B cell (primary cell): ENCODE results near the gene MOGAT1. TPM values are rescaled to one million over a fixed set of nuclear protein-coding genes. Genes with fewer than 3 reads are reported as not detected.

Experiments
- ATAC-seq: fragments of 200-7000 bp; cut with Tn5 transposase; one replicate; pipeline ENCODE4 v1.10.0; 2021; ENCODE audit warnings: low read depth, mild to moderate bottlenecking, moderate number of reproducible peaks, moderate library complexity
- CTCF ChIA-PET: fragments of 350-600 bp; sonication (Branson Sonifier 250); formaldehyde crosslinking; loops from one replicate; lab custom pipeline; 2021; ENCODE audit warnings: antibody characterized with exemption, inconsistent platforms; lab: Charles Lee
- POLR2A ChIA-PET: fragments of 350-600 bp; sonication (Branson Sonifier 250); formaldehyde crosslinking; loops from one replicate; lab custom pipeline; 2021; ENCODE audit warnings: antibody characterized with exemption; lab: Charles Lee
- DNase-seq: peaks from one replicate; pipeline ENCODE4 v3.0.0; 2013
- H2AFZ ChIP-seq: 2 replicates; pipeline ENCODE4 v1.6.1; 2012; ENCODE audit warnings: mild to moderate bottlenecking, low read depth, low read length; ENCODE audit not compliant: insufficient read depth, poor library complexity, severe bottlenecking
- H3K27ac ChIP-seq, 2 donors: 1 replicate in 1 of 2; 2 replicates in 1 of 2; pipeline ENCODE4 v1.5.1; 2012 to 2013; ENCODE audit warnings: low read length in 2 of 2, mild to moderate bottlenecking in 2 of 2, moderate library complexity in 1 of 2
- H3K27me3 ChIP-seq, 4 experiments: fragments of 200-600 bp in 1 of 4; sonication (generic) in 1 of 4; replicated peaks in 1 of 4; 1 replicate in 2 of 4; 2 replicates in 2 of 4; pipeline versions ENCODE4 v1.6.1 to v1.7.0; 2013 to 2016; ENCODE audit warnings: low read length in 3 of 4, mild to moderate bottlenecking in 2 of 4, mixed read lengths in 1 of 4, moderate library complexity in 1 of 4; ENCODE audit not compliant: insufficient read depth in 4 of 4, control insufficient read depth in 3 of 4; ENCODE audit errors: control extremely low read depth in 1 of 4
- H3K36me3 ChIP-seq, 2 experiments: replicated peaks in 1 of 2; 1 replicate in 1 of 2; 2 replicates in 1 of 2; pipeline versions ENCODE4 v1.6.1 to v1.7.1; 2013; ENCODE audit warnings: low read length in 1 of 2; ENCODE audit not compliant: insufficient read depth in 2 of 2, control insufficient read depth in 1 of 2; ENCODE audit errors: control extremely low read depth in 1 of 2, extremely low read depth in 1 of 2
- H3K4me1 ChIP-seq, 2 donors: fragments of 200-600 bp in 1 of 2; sonication (generic) in 1 of 2; 1 replicate in 1 of 2; 2 replicates in 1 of 2; pipeline versions ENCODE4 v1.5.1 to v1.6.1; 2013 to 2017; ENCODE audit warnings: low read length in 2 of 2; ENCODE audit not compliant: control insufficient read depth in 2 of 2, insufficient read depth in 2 of 2
- H3K4me2 ChIP-seq: replicated peaks from 2 replicates; pipeline ENCODE3; 2012; ENCODE audit warnings: mild to moderate bottlenecking, low read depth, low read length; ENCODE audit not compliant: poor library complexity, severe bottlenecking
- H3K4me3 ChIP-seq, 5 experiments: fragments of 200-600 bp in 1 of 5; sonication (generic) in 1 of 5; 1 replicate in 3 of 5; 2 replicates in 2 of 5; pipeline versions ENCODE4 v1.5.1 to v1.7.0; 2011 to 2016; ENCODE audit warnings: low read length in 4 of 5, mild to moderate bottlenecking in 4 of 5, low read depth in 2 of 5, control low read depth in 1 of 5, moderate library complexity in 1 of 5; ENCODE audit not compliant: insufficient read depth in 1 of 5; ENCODE audit errors: control extremely low read depth in 1 of 5, extremely low read depth in 1 of 5
- H3K79me2 ChIP-seq: fragments of 200-600 bp; sonication (generic); one replicate; pipeline ENCODE4 v1.6.0; 2016; ENCODE audit warnings: low read length; ENCODE audit not compliant: control insufficient read depth, insufficient read depth
- H3K9ac ChIP-seq: fragments of 200-600 bp; sonication (generic); 2 replicates; pipeline ENCODE4 v1.6.1; 2017; ENCODE audit warnings: mild to moderate bottlenecking, low read length, moderate library complexity
- H3K9me3 ChIP-seq, 3 donors: one replicate each; pipeline versions ENCODE4 v1.6.1 to v1.7.1; 2013; ENCODE audit warnings: low read length in 2 of 3; ENCODE audit not compliant: control insufficient read depth in 2 of 3, insufficient read depth in 1 of 3; ENCODE audit errors: control extremely low read depth in 1 of 3
- H4K20me1 ChIP-seq: 2 replicates; pipeline ENCODE4 v1.6.0; 2012; ENCODE audit warnings: mild to moderate bottlenecking, low read length; ENCODE audit not compliant: insufficient read depth, control insufficient read depth, poor library complexity, severe bottlenecking
- H3K27ac Mint-ChIP-seq: one replicate; pipeline ENCODE4 v1.8.0; 2021; ENCODE audit warnings: mixed read lengths
- H3K27me3 Mint-ChIP-seq: one replicate; pipeline ENCODE4 v1.8.0; 2021; ENCODE audit warnings: mixed read lengths
- H3K4me1 Mint-ChIP-seq: one replicate; pipeline ENCODE4 v1.8.0; 2021; ENCODE audit warnings: mixed read lengths
- H3K4me3 Mint-ChIP-seq: one replicate; pipeline ENCODE4 v1.8.0; 2021; ENCODE audit warnings: mixed read lengths
- H3K9me3 Mint-ChIP-seq: one replicate; pipeline ENCODE4 v1.8.0; 2022; ENCODE audit warnings: mixed read lengths; ENCODE audit not compliant: insufficient read depth
- CTCF ChIP-seq: fragments of 200-600 bp; IDR thresholded peaks from one replicate; pipeline ENCODE4 v1.8.0; 2022; ENCODE audit warnings: antibody characterized with exemption, mild to moderate bottlenecking
- EZH2 ChIP-seq: IDR thresholded peaks from 2 replicates; pipeline ENCODE4 v1.6.1; 2012; ENCODE audit warnings: borderline replicate concordance, low read depth, mild to moderate bottlenecking, moderate library complexity, low read length; ENCODE audit not compliant: insufficient read depth, poor library complexity, severe bottlenecking
- WGBS: methylation state at CpG from one replicate; pipeline ENCODE4 v1.1.5; 2013; ENCODE audit warnings: missing lambda C conversion rate; ENCODE audit not compliant: insufficient coverage; 5-methylcytosine and 5-hydroxymethylcytosine counted together
- intact Hi-C: fragments of 100-400 bp; cut with micrococcal nuclease; formaldehyde crosslinking; loops from one replicate; pipeline ENCODE4 v1.10.0; 2022
- polyA plus RNA-seq: library from polyadenylated mRNA; depleted of rRNA; stranded (reverse); fragments of >200 nt; gene quantifications from 2 replicates; pipeline ENCODE4 v1.2.3, GENCODE V29; 2012
- total RNA-seq, 2 donors: library from RNA; stranded (reverse); fragments of 120-200 nt in 1 of 2; gene quantifications; 1 replicate in 1 of 2; 2 replicates in 1 of 2; pipeline versions ENCODE4 v1.2.3 to v1.2.4, GENCODE V29; 2013 to 2022

Gene MOGAT1
- total and polyA plus RNA-seq, 2 donors (not counting 1 experiment from before 2014, with no cell fraction given), result not detected

GRCh38 chr2:222722327-222722946 is 51.0 kb downstream of the MOGAT1 start:
- H3K9ac ChIP-seq, result no peak overlapping the region
- intact Hi-C loops, result no loop called here
- Mint-ChIP-seq H3K4me3 (no peak overlapping the region), H3K27me3 (no peaks in the 10 kb centered on the region), H3K27ac (no peak overlapping the region), H3K4me1 (peaks cover 5% of the 10 kb centered on the region), H3K9me3 (no peaks in the 10 kb centered on the region)
- H3K4me3 ChIP-seq, result no peak overlapping the region
- H3K9me3 ChIP-seq, result peaks cover 0 to 3% (median 0%) of the 10 kb centered on the region in 3 donors
- WGBS, result 100% methylated on average over 1 of the region's 2 CpGs
- TF ChIP-seq CTCF, result no peak
- no peak for TF ChIP-seq EZH2
- no peaks in the 10 kb centered on the region for H4K20me1 ChIP-seq
- ChIA-PET POLR2A (no interaction called here), CTCF (interaction anchor here (3.0 kb wide), 1 partner anchor 13 kb away, joined by 10 read pairs; no protein-coding TSS in a partner anchor)
- no peaks in the 10 kb centered on the region for H3K79me2 ChIP-seq
- H3K27ac ChIP-seq, result no peak overlapping the region
- ATAC-seq (no peak), DNase-seq (no peak)
- no peak overlapping the region for H2AFZ ChIP-seq
- no peak overlapping the region for H3K4me2 ChIP-seq
- H3K27me3 ChIP-seq, result no peaks in the 10 kb centered on the region
- H3K36me3 ChIP-seq, result no peaks in the 10 kb centered on the region
- no peaks in the 10 kb centered on the region for H3K4me1 ChIP-seq

GRCh38 chr2:222724208-222724607 is 52.8 kb downstream of the MOGAT1 start:
- ATAC-seq (no peak), DNase-seq (no peak)
- TF ChIP-seq EZH2 (no peak), CTCF (no peak)
- Mint-ChIP-seq H3K27ac (no peak overlapping the region), H3K4me1 (peaks cover 5% of the 10 kb centered on the region), H3K27me3 (no peaks in the 10 kb centered on the region), H3K4me3 (no peak overlapping the region), H3K9me3 (no peaks in the 10 kb centered on the region)
- Histone ChIP-seq H3K36me3 (no peaks in the 10 kb centered on the region), H3K79me2 (no peaks in the 10 kb centered on the region), H3K4me3 (no peak overlapping the region), H3K27me3 (no peaks in the 10 kb centered on the region), H3K4me1 (no peaks in the 10 kb centered on the region), H3K4me2 (no peak overlapping the region), H2AFZ (no peak overlapping the region), H4K20me1 (no peaks in the 10 kb centered on the region), H3K27ac (no peak overlapping the region), H3K9ac (no peak overlapping the region), H3K9me3 (peaks cover 0 to 3% (median 0%) of the 10 kb centered on the region in 3 donors)
- intact Hi-C loops, result no loop called here
- CTCF ChIA-PET, result interaction anchor here (1.5 to 3.0 kb wide), 2 partner anchors 14 to 16 kb away, joined by 3 to 10 read pairs; no protein-coding TSS in a partner anchor
- POLR2A ChIA-PET, result no interaction called here
